ENCODE measurements around the gene RRP9.

- TF ChIP-seq CTCF (IDR thresholded peaks at IDR 0.05) (no peak), EZH2 (IDR thresholded peaks at IDR 0.05) (no peak), EZH2phosphoT487 (IDR thresholded peaks at IDR 0.05) (no peak)
These were observed 55.3 kb downstream of the RRP9 start for GRCh38 chr3:51886447-51886846.

Measured in neural progenitor cell (in vitro differentiated cells).